PC-9 (cell line): Measurements from ENCODE around the gene LARGE1.
"Not testable (repeated sequence)": the region's sequence is repeated elsewhere in the genome, so short reads cannot be mapped to it uniquely, and the experiment has no call there.

Source experiments
- CTCF ChIP-seq: fragments of 200-600 bp; sonication (generic); conservative IDR thresholded peaks from 2 replicates; pipeline ENCODE4 v1.6.1; 2017; ENCODE audit warnings: mixed run types, antibody characterized with exemption, mild to moderate bottlenecking, moderate library complexity
- EZH2 ChIP-seq: fragments of 200-600 bp; sonication (generic); IDR thresholded peaks from 2 replicates; pipeline ENCODE4 v1.8.0; 2017; ENCODE audit warnings: antibody characterized with exemption, low read depth

DNA sequence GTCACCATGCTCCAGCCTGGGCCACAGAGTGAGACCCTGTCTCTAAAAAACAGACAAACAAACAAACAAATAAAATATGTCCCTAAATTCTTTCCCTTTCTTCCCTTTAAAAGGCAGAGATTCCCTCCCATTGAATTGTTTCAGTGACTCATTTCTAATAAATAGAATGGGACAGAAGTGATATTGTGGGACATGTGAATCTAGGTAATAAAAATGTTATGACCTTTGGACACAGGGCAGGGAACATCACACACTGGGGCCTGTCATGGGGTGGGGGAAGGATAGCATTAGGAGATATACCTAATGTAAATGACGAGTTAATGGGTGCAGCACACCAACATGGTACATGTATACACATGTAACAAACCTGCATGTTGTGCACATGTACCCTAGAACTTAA, 459.0 kb downstream of the LARGE1 start:
- TF ChIP-seq EZH2, CTCF: not testable (repeated sequence)
